ENCODE data around the gene TERB2.
"Not testable (repeated sequence)": the region's sequence is repeated elsewhere in the genome, so short reads cannot be mapped to it uniquely, and the experiment has no call there.

Gene TERB2

DNA sequence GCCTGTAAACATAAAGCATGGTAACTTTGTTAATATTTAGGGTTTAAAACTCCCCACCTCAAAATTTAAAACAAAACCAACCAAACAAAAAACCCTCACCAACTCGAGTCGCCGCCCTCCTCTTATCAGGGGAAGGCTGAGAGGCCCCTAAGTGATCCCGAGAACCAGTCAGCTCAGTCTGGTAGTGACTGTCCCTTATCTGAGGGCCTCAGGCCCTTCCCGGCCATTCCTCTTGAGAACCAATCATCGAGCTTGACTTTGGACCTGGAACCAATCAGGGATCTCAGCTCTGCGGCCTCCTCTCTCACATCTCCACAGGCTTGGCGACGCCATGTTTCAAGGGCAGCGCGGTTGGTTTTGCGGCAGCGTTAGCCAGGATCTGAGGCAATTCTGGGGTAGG, at the start of gene TERB2:
Gene TERB2 (plus strand): TSS at position 300 of the 400 bp plus-strand sequence. CDS start 32 bp downstream, at position 332.
- no peak within 1 kb of the TSS for H3K27ac ChIP-seq
- TF ChIP-seq, protein P1, sequence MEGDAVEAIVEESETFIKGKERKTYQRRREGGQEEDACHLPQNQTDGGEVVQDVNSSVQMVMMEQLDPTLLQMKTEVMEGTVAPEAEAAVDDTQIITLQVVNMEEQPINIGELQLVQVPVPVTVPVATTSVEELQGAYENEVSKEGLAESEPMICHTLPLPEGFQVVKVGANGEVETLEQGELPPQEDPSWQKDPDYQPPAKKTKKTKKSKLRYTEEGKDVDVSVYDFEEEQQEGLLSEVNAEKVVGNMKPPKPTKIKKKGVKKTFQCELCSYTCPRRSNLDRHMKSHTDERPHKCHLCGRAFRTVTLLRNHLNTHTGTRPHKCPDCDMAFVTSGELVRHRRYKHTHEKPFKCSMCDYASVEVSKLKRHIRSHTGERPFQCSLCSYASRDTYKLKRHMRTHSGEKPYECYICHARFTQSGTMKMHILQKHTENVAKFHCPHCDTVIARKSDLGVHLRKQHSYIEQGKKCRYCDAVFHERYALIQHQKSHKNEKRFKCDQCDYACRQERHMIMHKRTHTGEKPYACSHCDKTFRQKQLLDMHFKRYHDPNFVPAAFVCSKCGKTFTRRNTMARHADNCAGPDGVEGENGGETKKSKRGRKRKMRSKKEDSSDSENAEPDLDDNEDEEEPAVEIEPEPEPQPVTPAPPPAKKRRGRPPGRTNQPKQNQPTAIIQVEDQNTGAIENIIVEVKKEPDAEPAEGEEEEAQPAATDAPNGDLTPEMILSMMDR (conservative IDR thresholded peaks at IDR 0.05) = no peak

DNA sequence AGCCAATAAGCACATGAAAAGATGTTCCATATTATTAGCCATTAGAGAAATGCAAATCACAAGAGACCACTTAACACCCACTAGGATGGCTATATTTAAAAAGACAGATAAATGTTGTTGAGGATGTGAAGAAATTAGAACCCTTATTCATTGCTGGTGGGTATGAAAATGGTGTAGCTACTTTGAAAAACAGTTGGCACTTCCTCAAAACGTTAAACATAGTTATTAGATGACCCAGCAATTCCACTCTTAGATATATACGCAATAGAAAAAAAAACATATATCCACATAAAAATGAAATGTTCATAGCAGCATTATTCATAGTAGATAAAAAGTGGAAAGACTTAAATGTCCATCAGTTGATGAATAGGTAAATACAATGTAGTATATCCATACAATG, 47.1 kb upstream of the TERB2 start:
- H3K27ac ChIP-seq = no peak overlapping the region
- TF ChIP-seq, protein P1 (conservative IDR thresholded peaks at IDR 0.05) = no peak

DNA sequence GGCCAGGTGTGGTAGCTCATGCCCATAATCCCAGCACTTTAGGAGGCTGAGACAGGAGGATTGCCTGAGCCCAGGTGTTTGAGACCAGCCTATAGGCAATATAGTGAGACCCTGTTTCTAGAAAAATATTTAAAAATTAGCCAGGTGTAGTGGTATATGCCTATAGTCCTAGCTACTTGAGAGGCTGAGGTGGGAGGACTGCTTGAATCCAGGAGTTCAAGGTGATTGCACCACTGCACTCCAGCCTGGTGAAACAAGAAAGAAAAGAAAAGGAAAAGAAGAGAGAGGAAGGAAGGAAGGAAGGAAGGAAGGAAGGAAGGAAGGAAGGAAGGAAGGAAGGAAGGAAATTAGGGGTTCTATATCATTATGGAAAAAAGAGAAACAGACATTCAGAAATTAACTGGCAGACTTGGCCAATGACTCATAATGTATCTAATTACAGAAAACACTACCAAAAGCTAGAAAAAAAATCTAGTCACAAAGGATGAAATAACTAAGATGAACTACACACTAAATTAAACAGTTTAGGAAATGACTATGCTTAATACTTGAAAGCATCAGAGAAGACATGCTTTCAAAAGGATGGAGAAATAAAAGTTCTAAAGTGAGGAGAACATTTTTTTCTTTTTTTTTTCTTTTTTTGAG, 45.4 kb upstream of the TERB2 start:
- H3K27ac ChIP-seq = no peak overlapping the region

GRCh38 chr15:44912186-44912585, 44.3 kb upstream of the TERB2 start:
- not testable (repeated sequence) for H3K27ac ChIP-seq

More for the DNA sequence above, 45.4 kb upstream of the TERB2 start:
- TF ChIP-seq, protein P1 (conservative IDR thresholded peaks at IDR 0.05) = no peak

- H3K27ac ChIP-seq = not testable (repeated sequence)
These were observed 43.5 kb upstream of the TERB2 start for GRCh38 chr15:44912974-44913448.

GRCh38 chr15:44918136-44918535, 38.4 kb upstream of the TERB2 start:
- TF ChIP-seq, protein P1 (conservative IDR thresholded peaks at IDR 0.05) = no peak
- no peak overlapping the region for H3K27ac ChIP-seq

DNA sequence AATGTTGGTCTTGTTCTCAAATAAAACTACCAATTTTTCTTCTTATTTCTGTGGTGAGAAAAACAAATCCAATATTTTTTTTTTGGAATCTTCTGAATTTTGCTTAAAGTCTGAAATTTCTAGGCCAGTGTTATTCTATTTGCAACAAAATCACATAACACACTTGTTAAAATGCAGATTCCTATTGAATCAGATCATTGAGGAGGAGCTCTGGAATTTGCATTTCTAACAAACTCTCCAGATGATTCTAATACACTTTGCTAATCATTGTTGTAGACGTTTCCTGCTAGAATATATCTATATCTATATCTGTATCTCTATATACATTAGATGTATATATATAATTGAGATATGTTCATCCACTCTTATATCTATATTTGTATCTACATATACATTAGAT, 27.8 kb upstream of the TERB2 start:
- not testable (repeated sequence) for H3K27ac ChIP-seq

- H3K27ac ChIP-seq = not testable (repeated sequence)
These were observed 26.2 kb upstream of the TERB2 start for GRCh38 chr15:44930283-44930682.

DNA sequence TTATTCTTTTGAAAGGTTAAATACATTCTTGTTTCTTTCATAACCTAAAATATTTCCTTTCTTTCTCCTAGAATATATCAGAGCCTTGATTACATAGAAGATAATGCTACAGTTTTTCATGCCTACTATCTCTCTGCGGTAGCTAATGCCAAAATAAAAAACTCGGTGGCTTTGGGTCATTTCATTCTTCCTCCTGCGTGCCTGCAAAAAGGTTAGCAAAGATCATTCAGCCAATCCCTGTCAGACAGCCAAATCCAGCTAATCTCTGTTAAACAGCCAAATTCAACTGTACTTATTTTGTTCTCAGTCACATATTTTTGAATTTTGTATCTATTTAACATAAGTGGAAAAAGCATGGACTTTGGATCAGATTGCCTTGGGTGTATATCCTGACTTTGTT, 1.8 kb downstream of the TERB2 start:
- H3K27ac ChIP-seq = not testable (repeated sequence)

DNA sequence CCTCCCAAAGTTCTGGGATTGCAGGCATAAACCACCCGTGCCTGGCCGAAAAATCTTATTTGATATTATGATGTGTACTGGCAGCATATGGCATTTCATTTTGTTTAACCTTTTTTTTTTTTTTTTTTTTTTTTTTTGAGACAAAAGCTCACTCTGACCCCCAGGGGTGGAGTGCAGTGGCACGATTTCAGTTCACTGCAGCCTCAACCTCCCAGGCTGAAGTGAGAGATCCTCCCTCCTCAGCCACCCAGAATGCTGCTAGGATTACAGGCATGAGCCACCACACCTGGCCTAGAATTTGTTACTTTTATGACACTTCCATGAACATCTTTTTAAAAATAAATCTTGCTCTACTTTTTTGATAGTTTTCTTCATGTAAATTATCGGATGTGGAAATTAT, 12.0 kb downstream of the TERB2 start:
- H3K27ac ChIP-seq = no peak overlapping the region
- TF ChIP-seq, protein P1 (conservative IDR thresholded peaks at IDR 0.05) = no peak
